Neural progenitor cell (in vitro differentiated cells): Measurements from ENCODE around the gene RPL12.

Experiments used
- CTCF ChIP-seq: fragments of 200-600 bp; sonication (generic); IDR thresholded peaks from 2 replicates; pipeline ENCODE4 v1.5.1; 2017; ENCODE audit warnings: antibody characterized with exemption, mild to moderate bottlenecking
- EZH2 ChIP-seq: fragments of 200-600 bp; sonication (generic); IDR thresholded peaks from 2 replicates; pipeline ENCODE4 v1.6.1; 2017; ENCODE audit warnings: antibody characterized with exemption, mild to moderate bottlenecking, moderate library complexity

GRCh38 chr9:127492616-127493015, 41.4 kb upstream of the RPL12 start:
- no peak for TF ChIP-seq CTCF
- TF ChIP-seq EZH2: no peak
